Measurements from ENCODE around the gene FHOD3.

DNA sequence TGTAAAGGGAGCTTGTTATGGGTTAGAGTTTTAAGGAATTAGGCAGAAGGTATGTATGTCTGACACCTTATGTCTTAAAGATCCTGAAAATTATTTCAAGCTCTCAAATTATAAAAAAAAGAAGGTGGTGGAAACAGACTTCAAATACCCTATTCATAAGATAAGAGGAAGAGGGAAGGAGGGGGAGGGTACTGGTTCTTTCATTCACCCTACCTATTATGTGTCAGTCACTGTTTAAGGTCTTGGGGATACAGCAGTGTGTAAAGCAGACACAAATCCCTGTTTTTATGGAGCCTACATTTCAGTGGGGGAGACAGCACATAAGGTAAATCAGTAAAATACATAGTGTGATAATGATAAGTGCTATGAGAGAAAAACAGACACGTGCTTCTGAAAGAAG is 184.4 kb downstream of the FHOD3 start:
- TF ChIP-seq POLR2A (IDR thresholded peaks at IDR 0.05) (no peak), POLR2AphosphoS5 (IDR thresholded peaks at IDR 0.05; ENCODE audit: insufficient read depth in 1 of 2, low read depth in 1 of 2) (no peak)
- TF ChIP-seq, protein P1, sequence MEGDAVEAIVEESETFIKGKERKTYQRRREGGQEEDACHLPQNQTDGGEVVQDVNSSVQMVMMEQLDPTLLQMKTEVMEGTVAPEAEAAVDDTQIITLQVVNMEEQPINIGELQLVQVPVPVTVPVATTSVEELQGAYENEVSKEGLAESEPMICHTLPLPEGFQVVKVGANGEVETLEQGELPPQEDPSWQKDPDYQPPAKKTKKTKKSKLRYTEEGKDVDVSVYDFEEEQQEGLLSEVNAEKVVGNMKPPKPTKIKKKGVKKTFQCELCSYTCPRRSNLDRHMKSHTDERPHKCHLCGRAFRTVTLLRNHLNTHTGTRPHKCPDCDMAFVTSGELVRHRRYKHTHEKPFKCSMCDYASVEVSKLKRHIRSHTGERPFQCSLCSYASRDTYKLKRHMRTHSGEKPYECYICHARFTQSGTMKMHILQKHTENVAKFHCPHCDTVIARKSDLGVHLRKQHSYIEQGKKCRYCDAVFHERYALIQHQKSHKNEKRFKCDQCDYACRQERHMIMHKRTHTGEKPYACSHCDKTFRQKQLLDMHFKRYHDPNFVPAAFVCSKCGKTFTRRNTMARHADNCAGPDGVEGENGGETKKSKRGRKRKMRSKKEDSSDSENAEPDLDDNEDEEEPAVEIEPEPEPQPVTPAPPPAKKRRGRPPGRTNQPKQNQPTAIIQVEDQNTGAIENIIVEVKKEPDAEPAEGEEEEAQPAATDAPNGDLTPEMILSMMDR (IDR thresholded peaks at IDR 0.05): no peak
